ENCODE data around the gene TAL1. TPM values are rescaled to one million over a fixed set of nuclear protein-coding genes. Genes with fewer than 3 reads are reported as not detected.

Gene TAL1
- total and polyA plus RNA-seq, 2 of the 8 experiments (the other 6 are each of a cell fraction or from before 2014, with no cell fraction given) = 0.09 to 0.15 TPM

GRCh38 chr1:47280142-47280541 lies 48.1 kb upstream of the TAL1 start:
- Histone ChIP-seq H3K79me1 (ENCODE audit: low read depth, low read length) (no peaks in the 10 kb centered on the region; the same call in 1 of the 2 replicates), H4K8ac (ENCODE audit: extremely low read depth, insufficient read depth, low read length) (no peak overlapping the region), H2AK5ac (ENCODE audit: low read depth, low read length) (no peak overlapping the region), H2BK15ac (ENCODE audit: low read length) (no peak overlapping the region), H3K56ac (replicated peaks; ENCODE audit: insufficient read length, low read depth, low read length) (no peak overlapping the region), H3K4me2 (ENCODE audit: insufficient read depth in 1 of 2, low read depth in 2 of 2, low read length in 2 of 2) (no peak overlapping the region), H3K79me2 (ENCODE audit: control insufficient read depth in 1 of 2, insufficient read depth in 2 of 2, low read length in 2 of 2) (peaks cover 0 to 13% of the 10 kb centered on the region in 2 experiments; a peak in 2 of 4 replicates), H2BK120ac (replicated peaks; ENCODE audit: low read depth, low read length) (no peak overlapping the region), H3K4me1 (replicated peaks in 1 of 4; ENCODE audit: control insufficient read depth in 3 of 4, insufficient read depth in 4 of 4, low read length in 3 of 4) (no peaks in the 10 kb centered on the region), H3K23me2 (ENCODE audit: low read depth, low read length) (no peaks in the 10 kb centered on the region), H3K4me3 (ENCODE audit: extremely low read depth in 1 of 4, insufficient read depth in 2 of 4, low read depth in 3 of 4, low read length in 4 of 4) (no peak overlapping the region), H2AFZ (ENCODE audit: low read length) (no peak overlapping the region), H3K27ac (ENCODE audit: low read depth, low read length) (no peak overlapping the region), H3K27me3 (replicated peaks in 1 of 4; ENCODE audit: control insufficient read depth in 3 of 4, extremely low read depth in 1 of 4, insufficient read depth in 3 of 4, low read length in 3 of 4) (no peaks in the 10 kb centered on the region), H4K91ac (replicated peaks; ENCODE audit: insufficient read length, low read length) (no peak overlapping the region), H3K23ac (ENCODE audit: insufficient read length) (no peak overlapping the region), H3K18ac (ENCODE audit: extremely low read depth, low read length) (no peak overlapping the region), H3K14ac (ENCODE audit: insufficient read length) (no peak overlapping the region), H2BK5ac (ENCODE audit: low read depth, low read length) (no peak overlapping the region), H4K5ac (ENCODE audit: insufficient read length, low read depth, low read length) (no peak overlapping the region), H2BK12ac (ENCODE audit: low read depth, low read length) (no peak overlapping the region), H2BK20ac (ENCODE audit: low read length) (no peak overlapping the region), H3K9me3 (ENCODE audit: insufficient read depth in 2 of 2, low read depth in 1 of 2, low read length in 1 of 2) (no peaks in the 10 kb centered on the region), H3K36me3 (ENCODE audit: control insufficient read depth in 2 of 4, insufficient read depth in 4 of 4, low read length in 3 of 4) (peaks cover 10 to 61% (median 31%) of the 10 kb centered on the region in 4 experiments), H4K20me1 (replicated peaks in 1 of 2; ENCODE audit: control insufficient read depth in 1 of 2, insufficient read depth in 2 of 2, low read length in 2 of 2) (peaks cover 0 to 7% of the 10 kb centered on the region in 2 experiments), H3K9ac (replicated peaks in 1 of 4; ENCODE audit: extremely low read depth in 1 of 4, low read depth in 3 of 4, low read length in 3 of 4) (no peak overlapping the region), H3K4ac (replicated peaks; ENCODE audit: insufficient read length, low read depth, low read length) (no peak overlapping the region)
- no peak for DNase-seq (ENCODE audit: low read depth in 1 of 2, low spot score in 2 of 2)
- WGBS, 2 experiments (ENCODE audit: extremely low coverage in 1 of 2, insufficient coverage in 1 of 2, insufficient read length in 1 of 2, insufficient replicate concordance in 2 of 2, low coverage in 1 of 2, low lambda C conversion rate in 2 of 2, missing lambda C conversion rate in 1 of 2) = 96% methylated on average over 3 of the region's 3 CpGs; no CpG with 5 or more reads in 1 of the 2 experiments
- ChIA-PET POLR2A (ENCODE audit: partially characterized antibody) (interaction anchor here (1.4 kb wide), 1 partner anchor 10 kb away, joined by 3 read pairs; no protein-coding TSS in a partner anchor), CTCF (ENCODE audit: partially characterized antibody) (interaction anchor here (0.9 to 2.1 kb wide), 2 partner anchors 17 to 101 kb away, joined by 3 to 8 read pairs; no protein-coding TSS in a partner anchor)
- no peak for FAIRE-seq
- TF ChIP-seq HDAC2 (IDR thresholded peaks at IDR 0.05; ENCODE audit: borderline replicate concordance in 1 of 2, low read depth in 2 of 2, low read length in 2 of 2) (no peak), ZNF274 (IDR thresholded peaks at IDR 0.05; ENCODE audit: borderline replicate concordance, extremely low read depth, low read length) (no peak), RXRA (IDR thresholded peaks at IDR 0.05; ENCODE audit: insufficient read depth, low read depth, low read length) (no peak), KDM1A (IDR thresholded peaks at IDR 0.05; ENCODE audit: borderline replicate concordance, low read length) (no peak), BACH1 (IDR thresholded peaks at IDR 0.05; ENCODE audit: low read length) (no peak), SP1 (IDR thresholded peaks at IDR 0.05; ENCODE audit: low read depth, low read length) (no peak), RBBP5 (IDR thresholded peaks at IDR 0.05; ENCODE audit: borderline replicate concordance, low read depth, low read length) (no peak), JUN (IDR thresholded peaks at IDR 0.05; ENCODE audit: low read depth, low read length) (no peak), RNF2 (IDR thresholded peaks at IDR 0.05; ENCODE audit: borderline replicate concordance, low read depth, low read length, missing control alignments, poor library complexity, severe bottlenecking) (no peak), RAD21 (IDR thresholded peaks at IDR 0.05 in 1 of 2, conservative IDR thresholded peaks at IDR 0.05 in 1 of 2; ENCODE audit: low read depth in 2 of 2, low read length in 2 of 2) (no peak), BRCA1 (IDR thresholded peaks at IDR 0.05; ENCODE audit: low read depth, low read length) (no peak), TCF12 (IDR thresholded peaks at IDR 0.05; ENCODE audit: low read depth, low read length) (no peak), YY1 (IDR thresholded peaks at IDR 0.05; ENCODE audit: low read depth, low read length) (no peak)

All from H1 (cell line).